Panc1 (cell line): ENCODE measurements around the gene SRMS. TPM values are rescaled to one million over a fixed set of nuclear protein-coding genes. Genes with fewer than 3 reads are reported as not detected.

ENCODE experiments used
- ATAC-seq: fragments of 200-7000 bp; cut with Tn5 transposase; 2 replicates; pipeline ENCODE4 v1.9.1; 2020; ENCODE audit warnings: mild to moderate bottlenecking, moderate library complexity
- BruUV-seq: library from RNA; stranded (reverse); fragments of 400-500 nt; replicated peaks from 2 replicates; lab custom pipeline; 2021; lab: Mats Ljungman, UMichigan
- CTCF ChIA-PET: fragments of 300-600 bp; sonication (Branson Sonifier 250); formaldehyde crosslinking; loops from one replicate; lab custom pipeline; 2022; ENCODE audit warnings: antibody characterized with exemption; lab: Charles Lee
- POLR2A ChIA-PET: fragments of 300-600 bp; sonication (Branson Sonifier 250); formaldehyde crosslinking; loops from one replicate; lab custom pipeline; 2022; ENCODE audit warnings: antibody characterized with exemption; lab: Charles Lee
- DNase-seq: peaks from one replicate; pipeline ENCODE4 v3.0.0-alpha.2; 2010; ENCODE audit warnings: low read depth, low spot score
- H3K27ac ChIP-seq: 2 replicates; pipeline ENCODE4 v1.5.1; 2011; ENCODE audit warnings: mild to moderate bottlenecking, low read length, inconsistent platforms
- H3K27me3 ChIP-seq: fragments of 200-500 bp; sonication (Bioruptor generic); 2 replicates; pipeline ENCODE4 v1.6.0; 2014; ENCODE audit warnings: low read length, inconsistent platforms; ENCODE audit not compliant: control insufficient read depth, insufficient read depth
- H3K36me3 ChIP-seq: fragments of 200-500 bp; sonication (Bioruptor generic); 2 replicates; pipeline ENCODE4 v1.5.1; 2014; ENCODE audit warnings: inconsistent platforms, mild to moderate bottlenecking, low read length, moderate library complexity; ENCODE audit not compliant: control insufficient read depth, insufficient read depth
- H3K4me1 ChIP-seq: 2 replicates; pipeline ENCODE4 v1.5.1; 2011; ENCODE audit warnings: inconsistent platforms, mild to moderate bottlenecking, low read length, moderate library complexity; ENCODE audit not compliant: control insufficient read depth, insufficient read depth
- H3K4me3 ChIP-seq, 2 experiments: 2 replicates each; pipeline ENCODE4 v1.5.1; 2011 to 2012; ENCODE audit warnings: low read depth in 2 of 2, low read length in 2 of 2, mild to moderate bottlenecking in 2 of 2, inconsistent platforms in 1 of 2, moderate library complexity in 1 of 2
- H3K9me3 ChIP-seq: fragments of 200-500 bp; sonication (Bioruptor generic); 2 replicates; pipeline ENCODE4 v1.5.1; 2014; ENCODE audit warnings: low read depth, mild to moderate bottlenecking, inconsistent platforms, low read length, moderate library complexity; ENCODE audit not compliant: control insufficient read depth, insufficient read depth
- POLR2AphosphoS5 ChIP-seq: IDR thresholded peaks from 2 replicates; pipeline ENCODE4 v1.6.1; 2012; ENCODE audit warnings: mild to moderate bottlenecking, low read depth, low read length, moderate library complexity
- SIN3A ChIP-seq: IDR thresholded peaks from 2 replicates; pipeline ENCODE4 v1.6.1; 2012; ENCODE audit warnings: low read depth, mild to moderate bottlenecking, low read length, moderate library complexity, borderline replicate concordance; ENCODE audit not compliant: insufficient read depth
- TCF7L2 ChIP-seq: IDR thresholded peaks from 2 replicates; pipeline ENCODE4 v1.6.1; 2011; ENCODE audit warnings: mild to moderate bottlenecking, low read depth, low read length, inconsistent platforms
- in situ Hi-C: cut with HindIII; loops from 2 replicates; pipeline ENCODE4 v1.10.0; 2016; ENCODE audit warnings: low sequenced_read_pairs, low pct_unique_long_range_greater_than_20kb
- intact Hi-C: fragments of 100-400 bp; cut with micrococcal nuclease; formaldehyde crosslinking; loops from one replicate; pipeline ENCODE4 v1.10.0; 2022; ENCODE audit not compliant: unreplicated experiment
- total RNA-seq: library from RNA; stranded (reverse); gene quantifications from one replicate; pipeline ENCODE4 v1.2.1, GENCODE V29; 2021; ENCODE audit not compliant: unreplicated experiment
- TF ChIP-seq, protein P1 (sequence below), 2 experiments: IDR thresholded peaks; 2 replicates each; pipeline ENCODE4 v1.6.1; 2011 to 2012; ENCODE audit warnings: low read depth in 2 of 2, control low read depth in 1 of 2, low read length in 1 of 2, mild to moderate bottlenecking in 1 of 2, moderate library complexity in 1 of 2; ENCODE audit not compliant: insufficient read depth in 1 of 2
- TF ChIP-seq, protein P2 (sequence below): fragments of 450-650 bp; IDR thresholded peaks from 2 replicates; pipeline ENCODE4 v1.5.1; 2017; ENCODE audit warnings: mild to moderate bottlenecking

SRMS gene
- total RNA-seq, 1 experiment from 2014 or later, result not detected

DNA sequence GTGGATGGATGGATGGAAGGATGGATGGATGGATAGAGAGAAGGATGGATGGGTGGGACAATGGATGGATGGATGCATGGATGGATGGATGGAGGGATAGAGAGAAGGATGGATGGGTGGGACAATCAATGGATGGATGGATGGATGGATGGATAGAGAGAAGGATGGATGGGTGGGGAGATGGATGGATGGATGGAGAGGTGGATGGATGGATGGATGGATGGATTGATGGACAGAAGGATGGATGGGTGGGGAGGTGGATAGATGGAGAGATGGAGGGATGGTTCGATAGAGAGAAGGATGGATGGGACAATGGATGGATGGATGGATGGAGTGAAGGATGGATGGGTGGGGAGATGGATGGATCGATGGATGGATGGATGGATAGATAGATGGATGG is 55.0 kb downstream of the SRMS start:
- intact Hi-C loops (no loop called here), in situ Hi-C loops (no loop called here)
- DNase-seq (no peak), ATAC-seq (no peak)
- peaks cover 12% of the 10 kb centered on the region for H3K4me1 ChIP-seq
- H3K27me3 ChIP-seq, result no peaks in the 10 kb centered on the region
- TF ChIP-seq TCF7L2, result no peak
- no peak for TF ChIP-seq SIN3A
- TF ChIP-seq, protein P1, sequence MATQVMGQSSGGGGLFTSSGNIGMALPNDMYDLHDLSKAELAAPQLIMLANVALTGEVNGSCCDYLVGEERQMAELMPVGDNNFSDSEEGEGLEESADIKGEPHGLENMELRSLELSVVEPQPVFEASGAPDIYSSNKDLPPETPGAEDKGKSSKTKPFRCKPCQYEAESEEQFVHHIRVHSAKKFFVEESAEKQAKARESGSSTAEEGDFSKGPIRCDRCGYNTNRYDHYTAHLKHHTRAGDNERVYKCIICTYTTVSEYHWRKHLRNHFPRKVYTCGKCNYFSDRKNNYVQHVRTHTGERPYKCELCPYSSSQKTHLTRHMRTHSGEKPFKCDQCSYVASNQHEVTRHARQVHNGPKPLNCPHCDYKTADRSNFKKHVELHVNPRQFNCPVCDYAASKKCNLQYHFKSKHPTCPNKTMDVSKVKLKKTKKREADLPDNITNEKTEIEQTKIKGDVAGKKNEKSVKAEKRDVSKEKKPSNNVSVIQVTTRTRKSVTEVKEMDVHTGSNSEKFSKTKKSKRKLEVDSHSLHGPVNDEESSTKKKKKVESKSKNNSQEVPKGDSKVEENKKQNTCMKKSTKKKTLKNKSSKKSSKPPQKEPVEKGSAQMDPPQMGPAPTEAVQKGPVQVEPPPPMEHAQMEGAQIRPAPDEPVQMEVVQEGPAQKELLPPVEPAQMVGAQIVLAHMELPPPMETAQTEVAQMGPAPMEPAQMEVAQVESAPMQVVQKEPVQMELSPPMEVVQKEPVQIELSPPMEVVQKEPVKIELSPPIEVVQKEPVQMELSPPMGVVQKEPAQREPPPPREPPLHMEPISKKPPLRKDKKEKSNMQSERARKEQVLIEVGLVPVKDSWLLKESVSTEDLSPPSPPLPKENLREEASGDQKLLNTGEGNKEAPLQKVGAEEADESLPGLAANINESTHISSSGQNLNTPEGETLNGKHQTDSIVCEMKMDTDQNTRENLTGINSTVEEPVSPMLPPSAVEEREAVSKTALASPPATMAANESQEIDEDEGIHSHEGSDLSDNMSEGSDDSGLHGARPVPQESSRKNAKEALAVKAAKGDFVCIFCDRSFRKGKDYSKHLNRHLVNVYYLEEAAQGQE (IDR thresholded peaks at IDR 0.05; ENCODE audit: insufficient read depth in 1 of 2, low read depth in 2 of 2, low read length in 1 of 2), result no peak
- TF ChIP-seq, protein P2, sequence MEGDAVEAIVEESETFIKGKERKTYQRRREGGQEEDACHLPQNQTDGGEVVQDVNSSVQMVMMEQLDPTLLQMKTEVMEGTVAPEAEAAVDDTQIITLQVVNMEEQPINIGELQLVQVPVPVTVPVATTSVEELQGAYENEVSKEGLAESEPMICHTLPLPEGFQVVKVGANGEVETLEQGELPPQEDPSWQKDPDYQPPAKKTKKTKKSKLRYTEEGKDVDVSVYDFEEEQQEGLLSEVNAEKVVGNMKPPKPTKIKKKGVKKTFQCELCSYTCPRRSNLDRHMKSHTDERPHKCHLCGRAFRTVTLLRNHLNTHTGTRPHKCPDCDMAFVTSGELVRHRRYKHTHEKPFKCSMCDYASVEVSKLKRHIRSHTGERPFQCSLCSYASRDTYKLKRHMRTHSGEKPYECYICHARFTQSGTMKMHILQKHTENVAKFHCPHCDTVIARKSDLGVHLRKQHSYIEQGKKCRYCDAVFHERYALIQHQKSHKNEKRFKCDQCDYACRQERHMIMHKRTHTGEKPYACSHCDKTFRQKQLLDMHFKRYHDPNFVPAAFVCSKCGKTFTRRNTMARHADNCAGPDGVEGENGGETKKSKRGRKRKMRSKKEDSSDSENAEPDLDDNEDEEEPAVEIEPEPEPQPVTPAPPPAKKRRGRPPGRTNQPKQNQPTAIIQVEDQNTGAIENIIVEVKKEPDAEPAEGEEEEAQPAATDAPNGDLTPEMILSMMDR, result no peak
- no peak for TF ChIP-seq POLR2AphosphoS5
- POLR2A ChIA-PET, result no interaction called here
- no peaks in the 10 kb centered on the region for H3K9me3 ChIP-seq
- BruUV-seq, result no TSS peak
- H3K27ac ChIP-seq, result no peak overlapping the region
- H3K36me3 ChIP-seq, result no peaks in the 10 kb centered on the region
- CTCF ChIA-PET, result no interaction called here
- no peak overlapping the region for H3K4me3 ChIP-seq

DNA sequence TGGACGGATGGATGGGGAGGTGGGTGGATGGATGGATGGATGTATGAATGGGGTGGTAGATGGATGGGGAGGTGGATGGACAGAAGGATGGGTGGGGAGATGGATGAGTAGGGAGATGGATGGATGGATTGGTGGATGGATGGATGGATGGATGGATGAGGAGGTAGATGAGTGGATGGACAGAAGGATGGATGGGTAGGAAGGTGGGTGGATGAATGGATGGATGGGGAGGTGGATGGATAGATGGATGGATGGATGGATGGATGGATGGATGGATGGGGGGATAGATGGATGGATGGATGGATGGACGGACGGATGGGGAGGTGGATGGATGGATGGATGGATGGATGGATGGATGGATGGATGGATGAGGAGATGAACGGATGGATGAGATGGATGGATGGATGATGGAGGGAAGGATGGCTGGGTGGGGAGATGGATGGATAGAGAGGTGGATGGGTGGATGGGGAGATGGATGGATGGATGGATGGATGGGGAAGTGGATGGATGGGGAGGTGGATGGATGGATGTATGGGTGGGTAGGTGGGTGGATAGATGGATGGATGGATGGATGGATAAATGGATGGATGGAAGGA is 55.8 kb downstream of the SRMS start:
- intact Hi-C loops, result no loop called here
- BruUV-seq, result no TSS peak
- Histone ChIP-seq H3K27ac (no peak overlapping the region), H3K9me3 (no peaks in the 10 kb centered on the region), H3K4me1 (peaks cover 4% of the 10 kb centered on the region), H3K27me3 (no peaks in the 10 kb centered on the region), H3K4me3 (no peak overlapping the region), H3K36me3 (no peaks in the 10 kb centered on the region)
- TF ChIP-seq POLR2AphosphoS5 (no peak), TCF7L2 (no peak), SIN3A (no peak)
- TF ChIP-seq, protein P2, result no peak
- TF ChIP-seq, protein P1 (IDR thresholded peaks at IDR 0.05; ENCODE audit: insufficient read depth in 1 of 2, low read depth in 2 of 2, low read length in 1 of 2), result no peak
- in situ Hi-C loops, result no loop called here
- POLR2A ChIA-PET, result no interaction called here
- no peak for DNase-seq
- CTCF ChIA-PET, result no interaction called here
- no peak for ATAC-seq
